ENCODE results near the gene UBE2M.

The UBE2M gene

GRCh38 chr19:58555920-58556621, 2.3 kb downstream of the UBE2M start:
- DNase-seq (ENCODE audit: low read depth in 1 of 2, low spot score in 1 of 2) = no peak

- no peak for DNase-seq (ENCODE audit: low read depth in 1 of 2, low spot score in 1 of 2)
Measured at GRCh38 chr19:58555369-58555885, 3.0 kb downstream of the UBE2M start.

DNA sequence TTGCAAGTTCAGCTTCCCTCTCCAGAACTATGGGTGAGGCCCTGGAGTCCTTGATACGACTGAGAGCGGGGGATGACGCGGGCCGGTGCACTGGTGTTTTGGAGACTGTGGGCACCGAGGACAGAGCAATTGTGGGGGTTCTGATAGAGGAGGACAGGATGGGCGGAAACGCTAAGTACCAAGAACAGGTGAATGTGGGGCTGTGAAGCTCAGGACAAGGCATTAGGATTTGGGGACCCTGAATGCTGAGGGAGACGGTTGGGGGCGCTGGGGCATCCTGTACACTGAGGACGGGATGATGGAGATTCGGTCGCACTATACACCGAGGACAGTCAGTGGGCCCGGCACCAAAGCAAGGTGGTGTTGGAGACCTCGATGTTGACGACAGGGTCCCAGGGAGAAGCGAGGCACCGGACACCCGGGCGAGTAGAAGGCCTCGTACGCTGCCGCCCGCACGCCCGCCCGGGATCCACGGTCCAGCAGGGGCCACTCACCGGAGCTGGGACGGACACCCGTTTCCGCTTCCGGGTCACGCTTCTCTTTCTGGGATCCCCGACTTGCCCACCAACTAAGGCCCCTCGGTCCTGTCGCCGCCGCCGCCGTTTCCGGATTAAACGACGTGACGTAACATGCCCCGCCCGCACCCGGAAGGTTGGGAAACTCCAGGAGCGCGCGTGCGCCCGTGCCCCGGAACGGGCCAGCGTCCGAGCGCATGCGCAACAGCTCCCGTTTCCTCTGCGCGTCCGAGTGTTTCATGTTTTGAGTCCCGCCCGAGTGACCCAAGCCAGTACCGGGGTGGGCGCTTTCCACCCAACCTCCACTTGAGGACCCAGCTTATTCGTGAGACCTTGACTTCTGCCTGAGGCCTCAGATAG, 3.7 kb downstream of the UBE2M start, which contains the start of gene CHMP2A:
Gene CHMP2A (minus strand): TSS at position 612 of the 875 bp plus-strand sequence. CDS start 893 bp downstream, outside the sequence.
- DNase-seq (ENCODE audit: low read depth in 1 of 2, low spot score in 1 of 2) = peak; percentile 96 to 98

GRCh38 chr19:58553799-58554493, 4.5 kb downstream of the UBE2M start:
- DNase-seq (ENCODE audit: low read depth in 1 of 2, low spot score in 1 of 2) = no peak

GRCh38 chr19:58552655-58553054, 5.8 kb downstream of the UBE2M start:
- DNase-seq (ENCODE audit: low read depth in 1 of 2, low spot score in 1 of 2) = no peak

- no peak for DNase-seq (ENCODE audit: low read depth in 1 of 2, low spot score in 1 of 2)
Measured at GRCh38 chr19:58551577-58552471, 6.6 kb downstream of the UBE2M start.

GRCh38 chr19:58551123-58551497, 7.3 kb downstream of the UBE2M start:
- no peak for DNase-seq (ENCODE audit: low read depth in 1 of 2, low spot score in 1 of 2)

- DNase-seq (ENCODE audit: low read depth in 1 of 2, low spot score in 1 of 2) = no peak
Measured at GRCh38 chr19:58550362-58551122, 7.9 kb downstream of the UBE2M start.

- DNase-seq (ENCODE audit: low read depth in 1 of 2, low spot score in 1 of 2) = no peak
Measured at GRCh38 chr19:58549664-58550361, 8.6 kb downstream of the UBE2M start.

DNA sequence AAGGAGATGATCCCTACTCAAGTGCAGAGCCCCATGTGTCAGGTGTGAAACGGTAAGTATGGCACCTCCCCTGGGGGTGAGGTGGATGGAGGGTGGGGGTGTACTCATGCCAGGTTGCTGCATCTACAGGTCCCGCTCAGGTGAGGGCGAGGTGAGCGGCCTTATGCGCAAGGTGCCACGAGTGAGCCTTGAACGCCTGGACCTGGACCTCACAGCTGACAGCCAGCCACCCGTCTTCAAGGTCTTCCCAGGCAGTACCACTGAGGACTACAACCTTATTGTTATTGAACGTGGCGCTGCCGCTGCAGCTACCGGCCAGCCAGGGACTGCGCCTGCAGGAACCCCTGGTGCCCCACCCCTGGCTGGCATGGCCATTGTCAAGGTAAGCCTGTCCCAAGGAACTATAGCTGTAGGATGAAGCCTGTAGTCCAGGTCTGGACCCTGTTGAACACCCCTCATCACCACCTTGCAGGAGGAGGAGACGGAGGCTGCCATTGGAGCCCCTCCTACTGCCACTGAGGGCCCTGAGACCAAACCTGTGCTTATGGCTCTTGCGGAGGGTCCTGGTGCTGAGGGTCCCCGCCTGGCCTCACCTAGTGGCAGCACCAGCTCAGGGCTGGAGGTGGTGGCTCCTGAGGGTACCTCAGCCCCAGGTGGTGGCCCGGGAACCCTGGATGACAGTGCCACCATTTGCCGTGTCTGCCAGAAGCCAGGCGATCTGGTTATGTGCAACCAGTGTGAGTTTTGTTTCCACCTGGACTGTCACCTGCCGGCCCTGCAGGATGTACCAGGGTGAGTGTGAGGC, 9.3 kb downstream of the UBE2M start:
- no peak for DNase-seq (ENCODE audit: low read depth in 1 of 2, low spot score in 1 of 2)

GRCh38 chr19:58547323-58548312, 10.8 kb downstream of the UBE2M start:
- DNase-seq (ENCODE audit: low read depth in 1 of 2, low spot score in 1 of 2) = no peak

DNA sequence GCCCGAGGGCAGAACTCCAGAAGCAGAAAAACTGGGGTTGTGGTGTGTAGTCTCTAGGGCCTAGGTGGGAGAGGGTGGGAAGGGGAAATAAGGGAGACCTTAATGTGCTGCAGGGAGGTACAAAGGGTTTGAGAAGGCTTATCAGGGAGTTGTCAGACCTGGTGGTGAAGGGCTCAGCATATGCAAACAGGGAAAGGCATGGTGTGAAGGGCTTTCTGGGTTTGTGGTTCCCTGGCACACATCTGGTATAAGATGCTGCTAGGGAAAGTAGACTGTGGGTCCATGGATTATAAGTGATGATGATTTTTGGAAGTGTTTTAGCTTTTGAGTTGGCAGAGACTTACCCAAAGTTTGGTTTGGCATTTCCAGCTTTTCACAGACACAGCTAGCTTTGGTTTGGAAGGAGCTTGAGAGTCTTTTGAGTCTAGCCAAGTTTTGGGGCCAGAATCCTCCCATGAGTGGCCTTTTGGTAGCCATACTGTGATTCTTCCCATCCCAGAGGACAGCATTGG, 12.3 kb downstream of the UBE2M start:
- DNase-seq (ENCODE audit: low read depth in 1 of 2, low spot score in 1 of 2) = no peak

DNA sequence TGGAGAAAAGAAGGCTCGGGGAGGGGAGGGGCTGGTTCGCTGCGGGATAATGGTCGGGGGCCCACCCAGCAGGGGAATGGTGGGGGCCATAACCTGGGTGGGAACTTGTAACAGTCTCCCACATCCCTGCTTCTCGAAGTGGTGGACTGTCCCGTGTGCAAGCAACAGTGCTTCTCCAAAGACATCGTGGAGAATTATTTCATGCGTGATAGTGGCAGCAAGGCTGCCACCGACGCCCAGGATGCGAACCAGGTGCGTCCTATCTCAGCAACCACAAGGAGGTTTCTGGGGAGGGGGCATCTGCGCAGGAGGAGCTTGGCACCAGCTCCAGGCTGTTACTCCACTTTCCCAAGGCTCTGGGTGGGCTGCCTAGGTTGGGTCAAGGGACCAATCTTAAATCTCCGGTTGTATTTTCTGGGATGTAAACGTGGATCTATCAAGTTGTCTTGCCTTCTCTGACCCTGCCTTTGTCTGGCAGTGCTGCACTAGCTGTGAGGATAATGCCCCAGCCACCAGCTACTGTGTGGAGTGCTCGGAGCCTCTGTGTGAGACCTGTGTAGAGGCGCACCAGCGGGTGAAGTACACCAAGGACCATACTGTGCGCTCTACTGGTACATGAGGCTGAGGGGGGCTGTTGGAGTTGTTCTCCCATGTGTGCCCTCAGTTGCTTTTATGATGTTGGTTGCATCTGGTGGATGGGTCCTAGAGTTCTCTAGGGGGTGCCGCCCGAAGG, 13.0 kb downstream of the UBE2M start:
- DNase-seq (ENCODE audit: low read depth in 1 of 2, low spot score in 1 of 2) = no peak

- peak in 1 of 2 donors; percentile 52 for DNase-seq (ENCODE audit: low read depth in 1 of 2, low spot score in 1 of 2)
Measured at GRCh38 chr19:58544591-58545285, 13.7 kb downstream of the UBE2M start.

DNA sequence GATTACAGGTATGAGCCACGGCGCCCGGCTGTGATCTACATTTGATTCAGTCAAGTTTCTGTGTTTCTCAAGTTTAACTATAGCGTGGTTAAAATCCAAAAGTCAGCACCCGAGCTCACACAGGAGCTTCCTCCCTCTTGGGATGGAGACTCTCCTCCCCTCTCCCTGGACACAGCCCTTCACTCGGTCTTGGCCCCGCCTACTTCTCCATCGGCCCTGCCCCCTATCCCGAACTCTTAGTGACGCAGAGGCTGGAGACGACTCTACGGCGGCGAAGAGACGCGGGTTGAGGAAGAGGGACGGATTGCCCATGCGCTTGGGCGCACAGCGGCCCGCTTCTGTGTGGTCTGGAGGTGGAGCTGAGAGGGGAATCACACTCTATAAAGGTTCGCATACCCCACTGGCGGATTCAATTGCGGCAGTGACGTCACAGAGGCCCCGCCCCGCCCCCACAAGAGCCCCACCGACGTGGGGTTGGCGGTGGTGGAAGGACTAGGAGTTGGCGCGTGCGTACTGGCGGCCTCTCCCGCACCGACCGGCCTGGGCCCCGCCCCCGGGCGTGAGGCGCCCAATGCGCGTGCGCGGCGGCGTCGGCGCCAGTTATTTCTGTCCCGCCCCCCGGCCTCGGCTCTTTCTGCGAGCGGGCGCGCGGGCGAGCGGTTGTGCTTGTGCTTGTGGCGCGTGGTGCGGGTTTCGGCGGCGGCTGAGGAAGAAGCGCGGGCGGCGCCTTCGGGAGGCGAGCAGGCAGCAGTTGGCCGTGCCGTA, 14.4 kb downstream of the UBE2M start, which contains the start of gene TRIM28:
Gene TRIM28 (plus strand): TSS at position 239 of the 765 bp plus-strand sequence. CDS start 694 bp downstream, outside the sequence.
- peak; percentile 100 for DNase-seq (ENCODE audit: low read depth in 1 of 2, low spot score in 1 of 2)

Measured in activated CD4-positive, alpha-beta T cell treated with anti-CD3 and anti-CD28 coated beads, Interleukin-2, amount 50 U/mL, for 24 hours (primary cell).